Suprapubic skin (tissue), 4 donors: ENCODE results near the gene IQSEC2.

ENCODE experiments used
- CTCF ChIP-seq, 2 donors: fragments of 200-600 bp in 1 of 2; fragments of 450-650 bp in 1 of 2; sonication (generic) in 1 of 2; IDR thresholded peaks; one replicate each; pipeline ENCODE4 v1.5.1; 2016 to 2019; ENCODE audit warnings: antibody characterized with exemption in 2 of 2, mild to moderate bottlenecking in 1 of 2, moderate library complexity in 1 of 2
- EP300 ChIP-seq: sonication (generic); formaldehyde crosslinking; IDR thresholded peaks from one replicate; pipeline ENCODE4 v1.6.1; 2017; ENCODE audit warnings: antibody characterized with exemption
- POLR2A ChIP-seq, 2 donors: fragments of 450-650 bp; IDR thresholded peaks; one replicate each; pipeline ENCODE4 v1.6.1; 2017; ENCODE audit warnings: antibody characterized with exemption in 2 of 2, mild to moderate bottlenecking in 2 of 2, moderate library complexity in 2 of 2
- POLR2AphosphoS5 ChIP-seq, 3 donors: sonication (generic); formaldehyde crosslinking; IDR thresholded peaks; one replicate each; pipeline ENCODE4 v1.6.1; 2017; ENCODE audit warnings: antibody characterized with exemption in 3 of 3

GRCh38 chrX:53257166-53257565 is 24.2 kb downstream of the IQSEC2 start:
- TF ChIP-seq POLR2A (IDR thresholded peaks at IDR 0.05) (no peak), CTCF (IDR thresholded peaks at IDR 0.05) (no peak), POLR2AphosphoS5 (IDR thresholded peaks at IDR 0.05) (no peak), EP300 (no peak)
